Mesothelial cell of epicardium (in vitro differentiated cells): ENCODE measurements around the gene RYR3. TPM values are rescaled to one million over a fixed set of nuclear protein-coding genes. Genes with fewer than 3 reads are reported as not detected.

ENCODE experiments used
- DNase-seq, 2 experiments: peaks; one replicate each; pipeline ENCODE4 v3.0.0; 2021; ENCODE audit warnings: low spot score in 2 of 2; ENCODE audit not compliant: unreplicated experiment in 2 of 2
- H3K27ac Mint-ChIP-seq: 2 replicates; pipeline ENCODE4 v1.8.0; 2021; ENCODE audit warnings: mixed read lengths
- H3K27me3 Mint-ChIP-seq: 2 replicates; pipeline ENCODE4 v1.8.0; 2021; ENCODE audit warnings: low read depth, mixed read lengths
- H3K36me3 Mint-ChIP-seq: 2 replicates; pipeline ENCODE4 v1.8.0; 2021; ENCODE audit warnings: mixed read lengths
- H3K4me1 Mint-ChIP-seq: 2 replicates; pipeline ENCODE4 v1.8.0; 2021; ENCODE audit warnings: mixed read lengths
- H3K4me3 Mint-ChIP-seq: 2 replicates; pipeline ENCODE4 v1.8.0; 2021; ENCODE audit warnings: mild to moderate bottlenecking, moderate library complexity, mixed read lengths
- H3K9me3 Mint-ChIP-seq: 2 replicates; pipeline ENCODE4 v1.8.0; 2021; ENCODE audit warnings: mixed read lengths
- total RNA-seq: library from RNA; stranded (reverse); gene quantifications from 3 replicates; pipeline ENCODE4 v1.2.1, GENCODE V29; 2021
- TF ChIP-seq, protein P1 (sequence below): fragments of 200-600 bp; sonication (generic); IDR thresholded peaks from one replicate; pipeline ENCODE4 v1.5.0; 2021; ENCODE audit warnings: antibody characterized with exemption; ENCODE audit not compliant: unreplicated experiment

Gene RYR3
- total RNA-seq, 1 donor from 2014 or later: 3.8 TPM

DNA sequence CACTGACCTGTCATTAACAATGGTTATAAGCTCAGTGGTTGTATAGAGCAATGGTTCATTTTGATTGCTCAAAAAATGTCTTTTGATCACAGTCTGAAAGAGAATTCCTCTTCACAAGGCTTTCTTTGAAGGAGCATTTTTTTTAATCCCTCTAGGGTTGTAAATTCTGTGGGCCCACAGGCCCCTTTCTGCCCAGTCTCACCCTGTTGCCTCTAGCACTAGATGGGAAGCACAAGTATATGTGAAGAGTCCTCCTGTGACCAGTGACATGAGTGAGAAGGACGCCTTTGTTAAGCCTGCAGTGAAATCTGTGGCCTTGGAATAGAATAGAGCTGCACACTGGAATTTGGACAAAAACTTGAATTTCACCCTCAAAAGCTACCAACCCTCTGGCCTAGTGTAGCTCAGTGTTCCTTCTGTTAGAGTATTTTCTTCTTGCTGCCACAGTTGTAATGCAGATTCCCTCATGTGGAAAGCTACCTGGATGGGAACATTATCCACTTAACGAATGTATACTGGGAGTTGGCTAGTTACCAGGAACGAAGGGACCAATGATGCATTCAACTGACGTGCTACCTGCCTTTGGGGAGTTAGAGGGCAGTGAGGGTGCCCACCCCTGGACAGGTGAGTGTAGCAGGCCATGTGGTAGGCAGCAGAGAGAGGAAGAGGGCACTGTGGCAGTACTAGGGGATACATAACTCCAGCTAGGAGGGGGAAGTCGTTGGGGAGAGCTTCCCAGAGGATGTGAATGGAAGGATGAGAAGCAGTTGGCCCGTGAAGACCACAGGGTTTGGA is 28.3 kb upstream of the RYR3 start:
- H3K9me3 Mint-ChIP-seq: no peaks in the 10 kb centered on the region
- H3K27me3 Mint-ChIP-seq: peaks cover 2% of the 10 kb centered on the region
- H3K36me3 Mint-ChIP-seq: no peaks in the 10 kb centered on the region
- H3K4me1 Mint-ChIP-seq: no peaks in the 10 kb centered on the region
- TF ChIP-seq, protein P1, sequence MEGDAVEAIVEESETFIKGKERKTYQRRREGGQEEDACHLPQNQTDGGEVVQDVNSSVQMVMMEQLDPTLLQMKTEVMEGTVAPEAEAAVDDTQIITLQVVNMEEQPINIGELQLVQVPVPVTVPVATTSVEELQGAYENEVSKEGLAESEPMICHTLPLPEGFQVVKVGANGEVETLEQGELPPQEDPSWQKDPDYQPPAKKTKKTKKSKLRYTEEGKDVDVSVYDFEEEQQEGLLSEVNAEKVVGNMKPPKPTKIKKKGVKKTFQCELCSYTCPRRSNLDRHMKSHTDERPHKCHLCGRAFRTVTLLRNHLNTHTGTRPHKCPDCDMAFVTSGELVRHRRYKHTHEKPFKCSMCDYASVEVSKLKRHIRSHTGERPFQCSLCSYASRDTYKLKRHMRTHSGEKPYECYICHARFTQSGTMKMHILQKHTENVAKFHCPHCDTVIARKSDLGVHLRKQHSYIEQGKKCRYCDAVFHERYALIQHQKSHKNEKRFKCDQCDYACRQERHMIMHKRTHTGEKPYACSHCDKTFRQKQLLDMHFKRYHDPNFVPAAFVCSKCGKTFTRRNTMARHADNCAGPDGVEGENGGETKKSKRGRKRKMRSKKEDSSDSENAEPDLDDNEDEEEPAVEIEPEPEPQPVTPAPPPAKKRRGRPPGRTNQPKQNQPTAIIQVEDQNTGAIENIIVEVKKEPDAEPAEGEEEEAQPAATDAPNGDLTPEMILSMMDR: no peak
- no peak overlapping the region for H3K4me3 Mint-ChIP-seq
- no peak overlapping the region for H3K27ac Mint-ChIP-seq
- no peak for DNase-seq

DNA sequence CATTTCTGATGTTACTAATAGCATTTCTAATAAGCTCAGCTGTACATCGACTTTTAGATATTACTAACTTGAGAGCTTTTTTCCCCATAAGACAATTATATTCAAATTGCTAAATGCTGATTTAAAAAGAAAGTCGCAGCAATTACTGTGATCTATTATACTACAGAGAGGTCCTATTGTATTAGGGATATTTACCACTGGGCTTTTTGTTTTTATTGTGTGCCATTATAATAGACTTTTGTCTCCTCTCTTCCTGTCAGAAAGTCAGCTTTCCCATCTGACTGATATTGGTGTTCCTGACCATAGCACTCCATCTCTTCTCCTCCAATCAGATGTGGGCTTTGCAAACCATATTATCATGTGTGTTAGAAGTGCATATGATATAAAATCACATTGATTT is 27.2 kb upstream of the RYR3 start:
- no peak for DNase-seq
- H3K36me3 Mint-ChIP-seq: no peaks in the 10 kb centered on the region
- TF ChIP-seq, protein P1: no peak
- peaks cover under 1% of the 10 kb centered on the region for H3K27me3 Mint-ChIP-seq
- H3K4me1 Mint-ChIP-seq: no peaks in the 10 kb centered on the region
- H3K27ac Mint-ChIP-seq: no peak overlapping the region
- H3K9me3 Mint-ChIP-seq: no peaks in the 10 kb centered on the region
- no peak overlapping the region for H3K4me3 Mint-ChIP-seq

GRCh38 chr15:33284336-33284735 is 26.4 kb upstream of the RYR3 start:
- Mint-ChIP-seq H3K4me3 (no peak overlapping the region), H3K36me3 (no peaks in the 10 kb centered on the region), H3K9me3 (no peaks in the 10 kb centered on the region), H3K27ac (no peak overlapping the region), H3K27me3 (no peaks in the 10 kb centered on the region), H3K4me1 (no peaks in the 10 kb centered on the region)
- no peak for DNase-seq
- TF ChIP-seq, protein P1: no peak

- Mint-ChIP-seq H3K9me3 (no peaks in the 10 kb centered on the region), H3K4me3 (no peak overlapping the region), H3K27ac (no peak overlapping the region), H3K36me3 (no peaks in the 10 kb centered on the region), H3K4me1 (peaks cover 3% of the 10 kb centered on the region), H3K27me3 (no peaks in the 10 kb centered on the region)
- DNase-seq: peak; percentile 48 to 64
- TF ChIP-seq, protein P1: peak; percentile 61
Observed at GRCh38 chr15:33292717-33293307, 18.0 kb upstream of the RYR3 start.

DNA sequence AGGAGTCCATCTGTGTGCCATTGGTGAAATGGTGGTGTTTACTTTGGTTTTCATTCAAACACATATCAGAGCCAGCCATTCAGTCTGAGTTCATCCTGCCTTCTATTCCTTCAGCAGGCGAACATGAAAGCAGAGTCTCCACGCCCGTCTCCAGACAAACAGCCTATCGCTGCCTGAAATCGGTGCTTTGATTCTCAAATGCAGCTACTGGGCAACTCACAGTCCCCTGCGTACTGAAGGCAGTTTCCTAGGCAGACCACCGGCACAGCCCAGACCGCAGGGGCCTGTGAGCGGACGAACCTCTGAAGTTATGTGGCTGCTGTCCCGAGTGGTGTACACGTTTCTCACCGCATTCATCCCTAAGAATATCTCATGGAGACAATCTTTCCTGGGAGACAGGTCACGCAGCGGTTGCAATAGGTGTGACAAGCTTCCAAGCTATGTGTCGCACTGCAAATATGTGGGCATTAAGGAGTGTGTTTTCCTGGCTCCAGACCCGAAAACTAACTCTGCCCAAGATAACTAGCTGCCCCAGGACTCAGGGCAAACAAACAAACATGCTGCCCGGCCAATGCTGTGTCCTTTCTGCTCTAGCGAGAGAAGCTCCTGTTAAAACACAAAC is 16.9 kb upstream of the RYR3 start:
- Mint-ChIP-seq H3K36me3 (no peaks in the 10 kb centered on the region), H3K27me3 (no peaks in the 10 kb centered on the region), H3K9me3 (no peaks in the 10 kb centered on the region), H3K4me3 (no peak overlapping the region), H3K4me1 (peaks cover 3% of the 10 kb centered on the region), H3K27ac (no peak overlapping the region)
- TF ChIP-seq, protein P1: no peak
- DNase-seq: no peak
